GM21717 (cell line): ENCODE data around the gene NFKB1.
"Not testable (repeated sequence)": the region's sequence is repeated elsewhere in the genome, so short reads cannot be mapped to it uniquely, and the experiment has no call there.

Source experiments
- ATAC-seq: cut with Tn5 transposase; IDR thresholded peaks from one replicate; pipeline ENCODE4 v1.9.1; 2021; ENCODE audit warnings: mild to moderate bottlenecking, moderate library complexity; ENCODE audit not compliant: unreplicated experiment

Gene NFKB1, protein sequence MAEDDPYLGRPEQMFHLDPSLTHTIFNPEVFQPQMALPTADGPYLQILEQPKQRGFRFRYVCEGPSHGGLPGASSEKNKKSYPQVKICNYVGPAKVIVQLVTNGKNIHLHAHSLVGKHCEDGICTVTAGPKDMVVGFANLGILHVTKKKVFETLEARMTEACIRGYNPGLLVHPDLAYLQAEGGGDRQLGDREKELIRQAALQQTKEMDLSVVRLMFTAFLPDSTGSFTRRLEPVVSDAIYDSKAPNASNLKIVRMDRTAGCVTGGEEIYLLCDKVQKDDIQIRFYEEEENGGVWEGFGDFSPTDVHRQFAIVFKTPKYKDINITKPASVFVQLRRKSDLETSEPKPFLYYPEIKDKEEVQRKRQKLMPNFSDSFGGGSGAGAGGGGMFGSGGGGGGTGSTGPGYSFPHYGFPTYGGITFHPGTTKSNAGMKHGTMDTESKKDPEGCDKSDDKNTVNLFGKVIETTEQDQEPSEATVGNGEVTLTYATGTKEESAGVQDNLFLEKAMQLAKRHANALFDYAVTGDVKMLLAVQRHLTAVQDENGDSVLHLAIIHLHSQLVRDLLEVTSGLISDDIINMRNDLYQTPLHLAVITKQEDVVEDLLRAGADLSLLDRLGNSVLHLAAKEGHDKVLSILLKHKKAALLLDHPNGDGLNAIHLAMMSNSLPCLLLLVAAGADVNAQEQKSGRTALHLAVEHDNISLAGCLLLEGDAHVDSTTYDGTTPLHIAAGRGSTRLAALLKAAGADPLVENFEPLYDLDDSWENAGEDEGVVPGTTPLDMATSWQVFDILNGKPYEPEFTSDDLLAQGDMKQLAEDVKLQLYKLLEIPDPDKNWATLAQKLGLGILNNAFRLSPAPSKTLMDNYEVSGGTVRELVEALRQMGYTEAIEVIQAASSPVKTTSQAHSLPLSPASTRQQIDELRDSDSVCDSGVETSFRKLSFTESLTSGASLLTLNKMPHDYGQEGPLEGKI

DNA sequence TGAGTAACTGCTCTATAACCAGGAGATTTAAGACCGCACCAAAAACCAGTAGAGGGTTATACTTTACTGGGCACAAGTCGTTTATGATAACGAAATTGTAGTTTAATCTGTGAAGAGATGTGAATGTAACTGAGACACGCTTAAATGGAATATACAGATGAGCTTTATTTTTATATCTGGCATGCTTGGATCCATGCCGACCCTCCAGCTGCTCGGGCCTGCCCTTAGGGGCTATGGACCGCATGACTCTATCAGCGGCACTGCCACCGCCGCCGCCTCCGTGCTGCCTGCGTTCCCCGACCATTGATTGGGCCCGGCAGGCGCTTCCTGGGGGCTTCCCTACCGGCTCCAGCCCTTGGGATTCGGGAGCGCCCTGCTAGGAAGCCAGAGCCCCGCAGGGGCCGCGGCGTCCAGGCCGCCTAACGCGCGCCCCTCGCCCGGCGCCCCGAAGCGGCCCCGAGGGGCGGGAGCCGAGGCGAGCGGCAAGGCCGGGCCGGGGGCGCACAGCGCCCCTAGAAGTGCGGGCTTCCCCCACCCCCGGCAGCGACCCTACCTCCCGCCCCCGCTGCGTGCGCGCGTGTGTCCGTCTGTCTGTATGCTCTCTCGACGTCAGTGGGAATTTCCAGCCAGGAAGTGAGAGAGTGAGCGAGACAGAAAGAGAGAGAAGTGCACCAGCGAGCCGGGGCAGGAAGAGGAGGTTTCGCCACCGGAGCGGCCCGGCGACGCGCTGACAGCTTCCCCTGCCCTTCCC lies at the start of gene NFKB1:
Gene NFKB1 (plus strand): TSS at position 664 of the 751 bp plus-strand sequence. CDS start 24,160 bp downstream, outside the sequence.
- ATAC-seq, result peak; percentile 75

DNA sequence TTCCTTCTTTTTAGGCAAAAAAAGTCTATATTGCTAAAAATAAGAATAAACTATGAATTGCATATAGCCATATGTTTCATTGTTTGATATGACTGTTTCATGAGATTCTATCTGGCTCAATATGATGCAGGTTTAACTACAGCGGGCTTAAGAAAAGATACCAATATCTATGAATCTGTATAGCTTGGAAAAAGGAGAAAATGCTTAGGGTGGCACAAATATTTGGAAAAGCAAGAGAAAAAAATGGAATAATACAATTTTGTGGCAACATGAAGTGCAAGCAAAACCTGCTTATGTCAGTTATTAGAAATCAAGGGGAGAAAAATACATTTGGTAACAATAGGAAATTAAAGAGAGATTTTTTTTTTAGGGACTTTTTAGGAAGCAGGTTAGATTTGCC lies 48.3 kb upstream of the NFKB1 start:
- ATAC-seq, result no peak

GRCh38 chr4:102453827-102454226 lies 47.3 kb upstream of the NFKB1 start:
- ATAC-seq, result no peak

DNA sequence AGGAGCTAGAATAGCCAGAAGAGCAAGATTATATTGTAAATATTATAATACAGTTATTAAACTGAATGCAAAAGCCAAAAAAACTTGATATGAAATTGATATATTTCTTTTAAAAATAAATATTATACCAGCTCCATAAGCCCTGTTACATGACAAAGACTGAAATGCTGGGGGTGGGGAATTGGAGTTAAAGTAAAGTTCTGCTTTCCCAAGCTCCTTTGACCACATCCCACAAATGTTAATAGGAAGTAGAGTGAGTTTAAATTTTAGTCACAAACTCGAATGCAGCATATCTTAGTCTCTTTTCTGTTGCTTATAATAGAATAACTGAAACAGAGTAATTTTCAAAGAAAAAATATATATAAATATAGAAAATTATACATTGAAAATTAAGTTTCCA lies 46.9 kb upstream of the NFKB1 start:
- no peak for ATAC-seq

- ATAC-seq, result no peak
Measured at GRCh38 chr4:102454981-102455685, 46.0 kb upstream of the NFKB1 start.

DNA sequence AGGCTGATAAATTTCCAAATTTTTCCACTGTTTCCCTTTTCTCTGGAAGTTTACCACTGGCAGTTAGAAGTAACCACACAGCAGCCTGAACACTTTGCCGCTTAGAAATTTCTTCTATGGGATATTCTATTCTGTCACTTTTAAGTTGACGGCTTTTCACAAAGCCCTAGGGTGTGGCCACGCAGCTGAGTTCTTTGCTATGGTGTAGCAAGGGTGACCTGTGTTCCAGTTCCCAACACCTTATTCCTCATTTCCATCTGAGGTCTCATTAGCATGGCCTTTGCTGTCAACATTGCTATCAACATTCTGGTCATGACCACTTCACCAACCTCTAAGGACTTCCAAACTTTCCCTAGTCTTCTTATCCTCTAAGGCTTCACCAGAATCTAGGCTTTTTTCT lies 45.4 kb upstream of the NFKB1 start:
- no peak for ATAC-seq

- ATAC-seq, result no peak
Measured at GRCh38 chr4:102466298-102466697, 34.9 kb upstream of the NFKB1 start.

DNA sequence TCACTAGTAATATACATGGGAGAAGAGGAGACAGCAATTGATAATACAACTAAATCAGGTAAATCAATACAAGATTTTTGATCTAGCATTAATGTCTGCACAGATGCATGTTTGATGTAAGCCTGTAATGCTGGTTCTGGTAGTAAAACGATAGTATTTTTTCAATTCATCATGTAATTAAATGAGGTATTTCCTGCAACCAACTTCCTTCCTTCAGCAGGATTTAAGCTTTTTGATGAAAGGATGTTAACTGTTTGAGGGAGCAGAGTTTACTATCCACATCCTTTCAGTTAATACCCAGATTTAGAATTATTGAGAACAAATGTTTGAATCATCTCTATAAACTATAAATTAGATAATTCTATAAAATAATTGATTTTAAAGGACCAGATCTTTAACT lies 31.4 kb upstream of the NFKB1 start:
- ATAC-seq, result no peak

DNA sequence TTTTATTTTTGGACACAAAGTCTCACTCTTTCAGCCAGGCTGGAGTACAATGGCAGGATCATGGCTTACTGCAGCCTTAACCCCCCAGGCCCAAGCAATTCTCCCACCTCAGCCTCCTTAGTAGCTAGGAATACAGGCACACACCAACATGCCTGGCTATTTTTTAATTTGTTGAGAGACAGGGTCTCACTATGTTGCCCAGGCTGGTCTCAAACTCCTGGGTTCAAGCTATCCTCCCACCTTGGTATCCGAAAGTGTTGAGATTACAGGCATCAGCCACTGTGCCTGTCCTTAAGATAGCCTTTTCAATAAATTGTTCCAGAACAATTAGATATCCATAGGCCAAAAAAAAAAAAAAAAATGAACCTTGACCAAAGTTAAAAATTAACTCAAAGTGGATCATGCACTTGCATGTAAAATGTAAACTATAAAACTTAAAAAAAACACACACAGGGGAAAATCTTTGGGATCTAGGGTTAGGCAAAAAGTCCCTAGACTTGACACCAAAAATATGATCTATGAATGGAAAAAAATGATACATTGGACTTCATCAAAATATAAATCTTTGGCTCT lies 28.6 kb upstream of the NFKB1 start:
- no peak for ATAC-seq

GRCh38 chr4:102473476-102473875 lies 27.7 kb upstream of the NFKB1 start:
- ATAC-seq, result no peak

GRCh38 chr4:102474736-102475504 lies 26.2 kb upstream of the NFKB1 start:
- ATAC-seq, result no peak

- ATAC-seq, result no peak
Measured at GRCh38 chr4:102477657-102478056, 23.5 kb upstream of the NFKB1 start.

DNA sequence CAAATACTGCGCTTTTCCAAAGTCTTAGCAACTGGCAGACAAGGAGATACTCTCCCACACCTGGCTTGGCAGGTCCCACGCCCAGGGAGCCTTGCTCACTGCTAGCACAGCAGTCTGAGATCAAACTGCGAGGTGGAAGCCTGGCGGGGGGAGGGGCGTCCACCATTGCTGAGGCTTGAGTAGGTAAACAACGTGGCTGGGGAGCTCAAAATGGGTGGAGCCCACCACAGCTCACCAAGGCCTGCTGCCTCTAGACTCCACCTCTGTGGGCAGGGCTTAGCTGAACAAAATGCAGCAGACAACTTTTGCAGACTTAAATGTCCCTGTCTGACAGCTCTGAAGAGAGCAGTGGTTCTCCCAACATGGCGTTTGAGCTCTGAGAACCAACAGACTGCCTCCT lies 23.0 kb upstream of the NFKB1 start:
- no peak for ATAC-seq

DNA sequence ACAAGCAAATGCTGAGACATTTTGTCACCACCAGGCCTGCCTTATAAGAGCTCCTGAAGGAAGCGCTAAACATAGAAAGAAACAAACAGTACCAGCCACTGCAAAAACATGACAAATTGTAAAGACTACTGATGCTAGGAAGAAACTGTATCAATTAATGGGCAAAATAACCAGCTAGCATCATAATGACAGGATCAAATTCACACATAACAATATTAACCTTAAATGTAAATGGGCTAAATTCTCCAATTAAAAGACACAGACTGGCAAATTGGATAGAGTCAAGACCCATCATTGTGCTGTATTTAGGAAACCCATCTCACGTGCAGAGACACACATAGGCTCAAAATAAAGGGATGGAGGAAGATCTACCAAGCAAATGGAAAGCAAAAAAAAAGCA lies 21.3 kb upstream of the NFKB1 start:
- not testable (repeated sequence) for ATAC-seq

DNA sequence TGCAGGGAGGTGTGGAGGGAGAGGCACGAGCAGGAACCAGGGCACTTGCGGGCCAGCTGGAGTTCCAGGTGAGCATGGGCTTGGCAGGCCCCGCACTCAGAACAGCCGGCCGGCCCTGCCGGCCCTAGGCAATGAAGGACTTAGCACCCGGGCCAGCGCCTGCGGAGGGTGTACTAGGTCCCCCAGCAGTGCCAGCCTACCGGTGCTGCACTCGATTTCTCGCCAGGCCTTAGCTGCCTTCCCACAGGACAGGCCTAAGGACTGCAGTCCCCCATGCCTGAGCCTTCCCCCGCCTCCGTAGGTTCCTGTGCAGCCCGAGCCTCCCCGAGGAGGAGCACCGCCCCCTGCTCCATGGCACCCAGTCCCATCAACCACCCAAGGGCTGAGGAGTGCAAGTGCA lies 18.0 kb upstream of the NFKB1 start:
- ATAC-seq, result no peak

DNA sequence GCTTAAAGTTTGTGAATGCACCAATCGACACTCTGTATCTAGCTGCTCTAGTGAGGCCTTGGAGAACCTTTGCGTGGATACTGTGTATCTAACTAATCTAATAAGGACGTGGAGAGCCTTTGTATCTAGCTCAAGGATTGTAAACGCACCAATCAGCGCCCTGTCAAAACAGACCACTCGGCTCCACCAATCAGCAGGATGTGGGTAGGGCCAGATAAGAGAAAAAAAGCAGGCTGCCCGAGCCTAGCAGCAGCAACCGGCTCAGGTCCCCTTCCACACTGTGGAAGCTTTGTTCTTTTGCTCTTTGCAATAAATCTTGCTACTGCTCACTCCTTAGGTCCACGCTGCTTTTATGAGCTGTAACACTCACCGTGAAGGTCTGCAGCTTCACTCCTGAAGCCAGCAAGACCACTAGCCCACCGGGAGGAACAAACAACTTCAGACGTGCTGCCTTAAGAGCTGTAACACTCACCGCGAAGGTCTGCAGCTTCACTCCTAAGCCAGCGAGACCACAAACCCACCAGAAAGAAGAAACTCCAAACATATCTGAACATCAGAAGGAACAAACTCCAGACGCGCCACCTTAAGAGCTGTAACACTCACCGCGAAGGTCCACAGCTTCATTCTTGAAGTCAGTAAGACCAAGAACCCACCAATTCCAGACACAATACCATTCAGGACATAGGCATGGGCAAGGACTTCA lies 17.0 kb upstream of the NFKB1 start:
- not testable (repeated sequence) for ATAC-seq

GRCh38 chr4:102492531-102493241 lies 8.5 kb upstream of the NFKB1 start:
- ATAC-seq, result no peak

GRCh38 chr4:102493257-102493656 lies 7.9 kb upstream of the NFKB1 start:
- ATAC-seq, result no peak
